Lower leg skin (tissue), 3 donors: ENCODE results near the gene ARFIP1.

Experiments used
- POLR2A ChIP-seq, 2 donors: fragments of 450-650 bp; IDR thresholded peaks; one replicate each; pipeline ENCODE4 v1.6.1; 2016 to 2017; ENCODE audit warnings: antibody characterized with exemption in 2 of 2, mild to moderate bottlenecking in 1 of 2, moderate library complexity in 1 of 2
- TF ChIP-seq, protein P1 (sequence below), 3 donors: fragments of 450-650 bp; IDR thresholded peaks; one replicate each; pipeline ENCODE4 v1.5.1; 2016; ENCODE audit warnings: antibody characterized with exemption in 3 of 3, mild to moderate bottlenecking in 3 of 3, moderate library complexity in 2 of 3

DNA sequence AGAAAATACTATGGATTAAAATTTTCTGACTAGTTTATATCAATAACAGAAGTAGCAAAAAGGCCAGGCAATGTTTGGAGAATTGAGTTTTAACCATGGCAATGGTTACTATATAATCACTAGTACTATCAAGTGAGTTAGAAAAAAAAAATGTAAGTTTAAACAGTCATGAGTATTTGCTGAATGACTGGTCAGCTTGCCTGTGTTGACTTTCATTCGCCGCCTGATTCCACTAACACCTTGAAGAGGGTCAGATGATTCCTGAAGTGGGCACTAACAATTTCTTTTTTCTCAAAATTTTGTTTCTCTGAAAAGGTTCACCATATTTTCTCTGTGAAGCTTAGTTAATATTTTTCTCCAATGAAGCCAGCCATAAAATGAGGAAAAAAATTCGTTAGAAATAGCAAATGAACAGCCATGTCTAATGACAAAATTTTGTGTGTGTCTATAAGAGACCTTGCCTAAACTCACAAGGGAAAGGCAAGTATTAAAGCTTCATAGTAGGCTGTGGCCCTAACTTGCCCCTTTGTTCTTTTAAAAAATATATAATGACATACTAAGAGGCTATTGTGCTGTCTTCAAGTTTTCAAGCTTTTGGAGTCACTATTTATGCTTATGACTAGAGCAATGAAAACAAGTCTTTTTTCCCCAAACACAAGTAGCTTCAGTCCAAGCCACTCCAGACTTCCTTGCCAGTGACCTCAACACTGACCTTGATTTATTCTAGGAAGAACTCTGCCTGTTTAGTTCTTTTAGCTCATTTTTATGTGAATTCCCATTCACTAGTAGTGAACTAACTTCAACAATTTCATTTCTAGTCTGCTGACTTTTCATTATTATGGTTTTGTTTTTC, 138.0 kb downstream of the ARFIP1 start:
- TF ChIP-seq, protein P1, sequence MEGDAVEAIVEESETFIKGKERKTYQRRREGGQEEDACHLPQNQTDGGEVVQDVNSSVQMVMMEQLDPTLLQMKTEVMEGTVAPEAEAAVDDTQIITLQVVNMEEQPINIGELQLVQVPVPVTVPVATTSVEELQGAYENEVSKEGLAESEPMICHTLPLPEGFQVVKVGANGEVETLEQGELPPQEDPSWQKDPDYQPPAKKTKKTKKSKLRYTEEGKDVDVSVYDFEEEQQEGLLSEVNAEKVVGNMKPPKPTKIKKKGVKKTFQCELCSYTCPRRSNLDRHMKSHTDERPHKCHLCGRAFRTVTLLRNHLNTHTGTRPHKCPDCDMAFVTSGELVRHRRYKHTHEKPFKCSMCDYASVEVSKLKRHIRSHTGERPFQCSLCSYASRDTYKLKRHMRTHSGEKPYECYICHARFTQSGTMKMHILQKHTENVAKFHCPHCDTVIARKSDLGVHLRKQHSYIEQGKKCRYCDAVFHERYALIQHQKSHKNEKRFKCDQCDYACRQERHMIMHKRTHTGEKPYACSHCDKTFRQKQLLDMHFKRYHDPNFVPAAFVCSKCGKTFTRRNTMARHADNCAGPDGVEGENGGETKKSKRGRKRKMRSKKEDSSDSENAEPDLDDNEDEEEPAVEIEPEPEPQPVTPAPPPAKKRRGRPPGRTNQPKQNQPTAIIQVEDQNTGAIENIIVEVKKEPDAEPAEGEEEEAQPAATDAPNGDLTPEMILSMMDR (IDR thresholded peaks at IDR 0.05), result no peak
- no peak for TF ChIP-seq POLR2A (IDR thresholded peaks at IDR 0.05)
